A673 (cell line): ENCODE measurements around the gene NBEA. TPM values are rescaled to one million over a fixed set of nuclear protein-coding genes. Genes with fewer than 3 reads are reported as not detected.
"Not testable (repeated sequence)": the region's sequence is repeated elsewhere in the genome, so short reads cannot be mapped to it uniquely, and the experiment has no call there.

ENCODE experiments used
- BruUV-seq: library from RNA; stranded (reverse); fragments of 400-500 nt; replicated peaks from 2 replicates; lab custom pipeline; 2021; lab: Mats Ljungman, UMichigan
- CTCF ChIA-PET: fragments of 300-600 bp; sonication (Branson Sonifier 250); formaldehyde crosslinking; loops from one replicate; lab custom pipeline; 2022; ENCODE audit warnings: antibody characterized with exemption; lab: Charles Lee
- POLR2A ChIA-PET: fragments of 300-600 bp; sonication (Branson Sonifier 250); formaldehyde crosslinking; loops from one replicate; lab custom pipeline; 2022; ENCODE audit warnings: antibody characterized with exemption; ENCODE audit not compliant: low non-redundant PET; lab: Charles Lee
- DNase-seq: peaks from one replicate; pipeline ENCODE4 v3.0.0-alpha.2; 2015; ENCODE audit warnings: low spot score
- H3K27ac ChIP-seq: fragments of 200-600 bp; sonication (generic); 2 replicates; pipeline ENCODE4 v1.5.1; 2016; ENCODE audit warnings: mixed run types, low read depth, mild to moderate bottlenecking, mixed read lengths, antibody characterized with exemption, low read length; ENCODE audit not compliant: poor library complexity, severe bottlenecking
- H3K27me3 ChIP-seq: fragments of 200-600 bp; sonication (generic); replicated peaks from 2 replicates; pipeline ENCODE4 v1.6.1; 2017; ENCODE audit warnings: mixed run types, low read depth, mild to moderate bottlenecking, mixed read lengths, antibody characterized with exemption, low read length; ENCODE audit not compliant: insufficient read depth, poor library complexity
- H3K36me3 ChIP-seq: fragments of 200-600 bp; sonication (generic); 2 replicates; pipeline ENCODE4 v1.6.1; 2016; ENCODE audit warnings: mixed run types, mild to moderate bottlenecking, mixed read lengths, antibody characterized with exemption, low read length; ENCODE audit not compliant: insufficient read depth, poor library complexity, severe bottlenecking
- H3K4me1 ChIP-seq: fragments of 200-600 bp; sonication (generic); 2 replicates; pipeline ENCODE4 v1.6.1; 2017; ENCODE audit warnings: mixed run types, mild to moderate bottlenecking, mixed read lengths, antibody characterized with exemption, low read length; ENCODE audit not compliant: insufficient read depth, poor library complexity, severe bottlenecking
- H3K4me3 ChIP-seq: fragments of 200-600 bp; sonication (generic); 2 replicates; pipeline ENCODE4 v1.5.1; 2016; ENCODE audit warnings: low read depth, mixed run types, mild to moderate bottlenecking, mixed read lengths, low read length; ENCODE audit not compliant: poor library complexity, severe bottlenecking
- H3K9me3 ChIP-seq: fragments of 200-600 bp; sonication (generic); 2 replicates; pipeline ENCODE4 v1.6.1; 2016; ENCODE audit warnings: mixed run types, low read depth, mild to moderate bottlenecking, mixed read lengths, antibody characterized with exemption, low read length; ENCODE audit not compliant: poor library complexity, severe bottlenecking
- EZH2 ChIP-seq: fragments of 200-600 bp; sonication (generic); IDR thresholded peaks from 2 replicates; pipeline ENCODE4 v1.6.1; 2017; ENCODE audit warnings: borderline replicate concordance, low read depth, mild to moderate bottlenecking, mixed read lengths, antibody characterized with exemption, low read length; ENCODE audit not compliant: poor library complexity, severe bottlenecking
- intact Hi-C: fragments of 100-400 bp; cut with micrococcal nuclease; formaldehyde crosslinking; loops from one replicate; pipeline ENCODE4 v1.10.0; 2022; ENCODE audit not compliant: unreplicated experiment
- total RNA-seq: library from RNA; stranded (reverse); gene quantifications from 2 replicates; pipeline ENCODE4 v1.2.3, GENCODE V29; 2021
- TF ChIP-seq, protein P1 (sequence below): fragments of 300-800, 200-600 bp; sonication (generic); conservative IDR thresholded peaks from 2 replicates; pipeline ENCODE4 v1.5.1; 2017; ENCODE audit warnings: low read depth, mild to moderate bottlenecking, antibody characterized with exemption, low read length, moderate library complexity, mixed read lengths

NBEA gene
- total RNA-seq, 1 experiment from 2014 or later = 4.2 TPM

DNA sequence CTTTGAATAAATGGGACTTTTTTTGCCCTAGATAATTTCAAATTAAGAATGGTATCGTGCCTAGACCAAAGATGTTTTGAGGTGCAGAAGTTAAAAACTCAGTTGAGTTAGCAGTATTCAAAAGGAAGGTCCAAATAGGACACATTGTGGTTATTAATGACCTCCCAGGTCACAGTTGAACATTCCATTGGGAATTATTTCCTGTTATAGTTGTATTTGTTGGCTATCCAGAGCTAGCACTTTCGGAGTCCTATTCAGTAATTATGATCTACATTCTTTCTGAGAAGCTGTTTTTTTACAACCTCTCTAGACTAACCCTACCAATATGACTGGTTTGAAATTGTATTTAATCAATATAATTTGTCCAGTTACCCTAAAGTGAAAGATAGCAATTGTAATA is 450.7 kb downstream of the NBEA start:
- H3K27ac ChIP-seq = no peak overlapping the region
- ChIA-PET CTCF (no interaction called here), POLR2A (no interaction called here)
- H3K27me3 ChIP-seq = no peaks in the 10 kb centered on the region
- no peak overlapping the region for H3K4me3 ChIP-seq
- no peak for TF ChIP-seq EZH2
- TF ChIP-seq, protein P1, sequence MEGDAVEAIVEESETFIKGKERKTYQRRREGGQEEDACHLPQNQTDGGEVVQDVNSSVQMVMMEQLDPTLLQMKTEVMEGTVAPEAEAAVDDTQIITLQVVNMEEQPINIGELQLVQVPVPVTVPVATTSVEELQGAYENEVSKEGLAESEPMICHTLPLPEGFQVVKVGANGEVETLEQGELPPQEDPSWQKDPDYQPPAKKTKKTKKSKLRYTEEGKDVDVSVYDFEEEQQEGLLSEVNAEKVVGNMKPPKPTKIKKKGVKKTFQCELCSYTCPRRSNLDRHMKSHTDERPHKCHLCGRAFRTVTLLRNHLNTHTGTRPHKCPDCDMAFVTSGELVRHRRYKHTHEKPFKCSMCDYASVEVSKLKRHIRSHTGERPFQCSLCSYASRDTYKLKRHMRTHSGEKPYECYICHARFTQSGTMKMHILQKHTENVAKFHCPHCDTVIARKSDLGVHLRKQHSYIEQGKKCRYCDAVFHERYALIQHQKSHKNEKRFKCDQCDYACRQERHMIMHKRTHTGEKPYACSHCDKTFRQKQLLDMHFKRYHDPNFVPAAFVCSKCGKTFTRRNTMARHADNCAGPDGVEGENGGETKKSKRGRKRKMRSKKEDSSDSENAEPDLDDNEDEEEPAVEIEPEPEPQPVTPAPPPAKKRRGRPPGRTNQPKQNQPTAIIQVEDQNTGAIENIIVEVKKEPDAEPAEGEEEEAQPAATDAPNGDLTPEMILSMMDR = no peak
- no TSS peak for BruUV-seq
- intact Hi-C loops = no loop called here
- no peaks in the 10 kb centered on the region for H3K36me3 ChIP-seq
- no peaks in the 10 kb centered on the region for H3K9me3 ChIP-seq
- no peak for DNase-seq
- no peaks in the 10 kb centered on the region for H3K4me1 ChIP-seq

DNA sequence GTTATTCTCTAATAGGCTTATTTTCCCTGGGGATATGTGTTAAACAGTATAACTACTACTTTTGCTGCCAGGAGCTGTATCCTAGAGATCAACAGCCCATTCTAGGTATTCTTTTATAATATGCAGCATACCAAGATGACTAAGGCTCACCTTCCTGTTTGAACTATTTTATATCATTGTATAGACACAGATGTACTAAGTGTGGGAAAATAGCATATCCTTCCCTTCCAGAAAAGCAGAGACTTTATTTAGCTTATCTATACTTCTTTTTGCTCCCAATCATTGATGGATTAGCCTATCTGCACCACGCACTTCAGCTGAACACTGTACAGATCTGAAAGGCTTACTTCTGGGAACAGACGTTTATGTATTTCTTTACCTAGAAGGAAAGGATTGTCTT is 451.8 kb downstream of the NBEA start:
- BruUV-seq = no TSS peak
- no peak overlapping the region for H3K27ac ChIP-seq

DNA sequence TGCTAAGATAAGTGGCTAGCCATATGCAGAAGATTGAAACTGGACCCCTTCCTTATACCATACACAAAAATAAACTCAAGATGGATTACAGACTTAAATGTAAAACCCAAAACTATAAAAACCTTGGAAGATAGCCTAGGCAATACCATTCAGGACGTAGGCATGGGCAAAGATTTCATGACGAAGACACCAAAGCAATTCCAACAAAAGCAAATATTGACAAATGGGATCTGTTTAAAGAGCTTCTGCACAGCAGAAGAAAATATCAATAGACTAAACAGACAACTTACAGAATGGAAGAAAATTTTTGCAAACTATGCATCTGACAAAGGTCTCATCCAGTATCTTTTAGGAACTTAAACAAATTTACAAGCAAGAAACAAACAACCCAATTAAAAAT is 466.2 kb downstream of the NBEA start:
- H3K4me3 ChIP-seq, intact Hi-C loops, POLR2A ChIA-PET, CTCF ChIA-PET, BruUV-seq, H3K4me1 ChIP-seq, H3K27me3 ChIP-seq, H3K9me3 ChIP-seq, H3K36me3 ChIP-seq, DNase-seq, H3K27ac ChIP-seq: not testable (repeated sequence)

More for the DNA sequence above, 451.8 kb downstream of the NBEA start:
- Histone ChIP-seq H3K9me3 (peaks cover 8% of the 10 kb centered on the region), H3K4me1 (no peaks in the 10 kb centered on the region), H3K4me3 (no peak overlapping the region), H3K27me3 (no peaks in the 10 kb centered on the region), H3K36me3 (no peaks in the 10 kb centered on the region)
- POLR2A ChIA-PET = no interaction called here
- DNase-seq = no peak
- intact Hi-C loops = no loop called here
- CTCF ChIA-PET = no interaction called here
- TF ChIP-seq, protein P1 = no peak
- TF ChIP-seq EZH2 = no peak

DNA sequence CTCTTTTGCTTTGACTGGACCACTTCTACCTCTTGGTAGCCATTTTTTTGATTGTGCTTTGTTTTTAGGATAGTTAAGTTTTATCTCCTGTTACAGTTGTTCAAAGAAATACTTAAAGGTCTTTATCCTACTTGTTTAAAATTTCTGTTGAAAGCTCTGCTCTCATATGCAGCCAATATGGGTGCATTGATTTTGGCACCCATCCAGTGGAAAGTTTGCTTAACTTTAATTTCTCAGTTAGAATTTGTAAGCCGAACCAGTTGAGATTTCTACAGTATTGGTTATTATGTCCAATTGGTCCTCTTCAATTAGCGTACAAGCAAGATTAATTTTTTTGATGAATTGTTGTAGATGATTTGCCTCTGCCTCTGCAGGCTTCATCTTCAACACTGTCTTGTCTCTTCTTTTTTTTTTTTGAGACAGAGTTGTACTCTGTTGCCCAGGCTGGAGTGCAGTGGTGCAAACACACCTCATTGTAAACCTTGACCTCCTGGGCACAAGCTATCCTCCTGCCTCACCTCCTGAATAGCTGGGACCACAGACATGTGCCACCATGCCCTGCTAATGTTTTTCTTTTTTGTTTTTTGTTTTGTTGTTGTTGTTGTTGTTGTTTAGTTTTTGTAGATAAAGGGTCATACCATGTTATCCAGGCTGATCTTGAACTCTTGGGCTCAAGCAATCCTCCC is 469.1 kb downstream of the NBEA start:
- Histone ChIP-seq H3K4me3 (no peak overlapping the region), H3K4me1 (no peaks in the 10 kb centered on the region), H3K27ac (no peak overlapping the region), H3K36me3 (no peaks in the 10 kb centered on the region), H3K27me3 (no peaks in the 10 kb centered on the region), H3K9me3 (no peaks in the 10 kb centered on the region)
- ChIA-PET POLR2A (no interaction called here), CTCF (no interaction called here)
- no TSS peak for BruUV-seq
- DNase-seq = no peak
- intact Hi-C loops = no loop called here
- TF ChIP-seq EZH2 = no peak
- TF ChIP-seq, protein P1 = no peak
